PC-9 (cell line): ENCODE data around the gene COL23A1.

Source experiments
- CTCF ChIP-seq: fragments of 200-600 bp; sonication (generic); conservative IDR thresholded peaks from 2 replicates; pipeline ENCODE4 v1.6.1; 2017; ENCODE audit warnings: mixed run types, antibody characterized with exemption, mild to moderate bottlenecking, moderate library complexity
- EZH2 ChIP-seq: fragments of 200-600 bp; sonication (generic); IDR thresholded peaks from 2 replicates; pipeline ENCODE4 v1.8.0; 2017; ENCODE audit warnings: antibody characterized with exemption, low read depth

GRCh38 chr5:178351221-178352034 lies 238.8 kb downstream of the COL23A1 start:
- TF ChIP-seq CTCF = no peak
- no peak for TF ChIP-seq EZH2
